HG02642 (cell line): ENCODE results near the gene LACTB.

Experiments
- ATAC-seq: cut with Tn5 transposase; IDR thresholded peaks from one replicate; pipeline ENCODE4 v1.9.1; 2021; ENCODE audit warnings: mild to moderate bottlenecking; ENCODE audit not compliant: unreplicated experiment, poor library complexity

The LACTB gene, protein sequence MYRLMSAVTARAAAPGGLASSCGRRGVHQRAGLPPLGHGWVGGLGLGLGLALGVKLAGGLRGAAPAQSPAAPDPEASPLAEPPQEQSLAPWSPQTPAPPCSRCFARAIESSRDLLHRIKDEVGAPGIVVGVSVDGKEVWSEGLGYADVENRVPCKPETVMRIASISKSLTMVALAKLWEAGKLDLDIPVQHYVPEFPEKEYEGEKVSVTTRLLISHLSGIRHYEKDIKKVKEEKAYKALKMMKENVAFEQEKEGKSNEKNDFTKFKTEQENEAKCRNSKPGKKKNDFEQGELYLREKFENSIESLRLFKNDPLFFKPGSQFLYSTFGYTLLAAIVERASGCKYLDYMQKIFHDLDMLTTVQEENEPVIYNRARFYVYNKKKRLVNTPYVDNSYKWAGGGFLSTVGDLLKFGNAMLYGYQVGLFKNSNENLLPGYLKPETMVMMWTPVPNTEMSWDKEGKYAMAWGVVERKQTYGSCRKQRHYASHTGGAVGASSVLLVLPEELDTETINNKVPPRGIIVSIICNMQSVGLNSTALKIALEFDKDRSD

GRCh38 chr15:63121382-63122001 lies at the start of gene LACTB:
Gene LACTB, plus strand, starts transcription at chr15:63121861. Its CDS starts 11 bp downstream, at chr15:63121872.
- ATAC-seq: peak; percentile 79

DNA sequence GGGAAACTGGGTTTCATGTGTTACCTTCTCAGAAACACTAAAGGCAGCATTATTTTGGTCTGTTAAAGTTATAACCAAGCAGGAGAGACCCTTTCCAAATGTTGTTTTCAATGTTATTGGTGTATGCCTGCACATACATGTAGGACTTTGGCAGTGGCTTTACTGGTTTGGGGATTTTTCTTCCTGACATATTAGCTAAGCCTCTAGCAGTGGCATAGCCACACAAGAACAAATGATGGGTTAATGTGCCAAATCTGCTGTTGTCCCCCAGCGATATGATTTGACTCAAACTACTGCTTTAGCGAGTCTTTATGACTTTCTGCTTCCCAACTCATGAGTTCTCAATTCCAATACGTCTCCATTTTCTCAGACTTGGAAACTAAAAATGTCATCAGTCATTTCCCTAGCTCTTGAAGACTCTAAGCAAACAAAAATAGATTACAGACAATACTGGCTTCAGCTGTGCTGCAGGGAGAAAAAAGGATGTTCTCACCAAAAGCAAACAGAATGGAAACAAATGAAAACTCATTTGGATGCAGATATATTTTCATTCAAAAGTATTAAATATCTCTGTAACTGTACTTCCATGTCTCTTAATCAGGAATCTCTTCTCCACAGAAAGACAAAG lies 49.5 kb upstream of the LACTB start:
- no peak for ATAC-seq

DNA sequence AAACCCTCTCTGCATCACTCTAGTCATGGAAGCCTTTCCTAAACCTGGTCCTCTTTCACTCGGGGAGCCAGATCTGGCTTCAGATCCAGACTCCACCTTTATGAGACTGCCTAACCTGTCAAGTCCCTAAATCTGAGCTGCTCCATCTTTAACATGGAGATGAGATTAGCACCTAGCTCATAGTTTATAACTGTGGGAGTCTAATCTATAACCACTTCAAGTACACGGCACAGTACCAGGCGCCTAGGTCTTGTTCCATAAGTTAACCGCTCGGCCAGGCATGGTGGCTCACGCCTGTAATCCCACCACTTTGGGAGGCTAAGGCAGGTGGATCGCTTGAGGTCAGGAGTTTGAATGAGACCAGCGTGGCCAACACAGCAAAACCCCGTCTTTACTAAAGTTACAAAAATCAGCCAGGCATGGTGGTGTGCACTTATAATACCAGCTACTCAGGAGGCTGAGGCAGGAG lies 48.8 kb upstream of the LACTB start:
- ATAC-seq: no peak

DNA sequence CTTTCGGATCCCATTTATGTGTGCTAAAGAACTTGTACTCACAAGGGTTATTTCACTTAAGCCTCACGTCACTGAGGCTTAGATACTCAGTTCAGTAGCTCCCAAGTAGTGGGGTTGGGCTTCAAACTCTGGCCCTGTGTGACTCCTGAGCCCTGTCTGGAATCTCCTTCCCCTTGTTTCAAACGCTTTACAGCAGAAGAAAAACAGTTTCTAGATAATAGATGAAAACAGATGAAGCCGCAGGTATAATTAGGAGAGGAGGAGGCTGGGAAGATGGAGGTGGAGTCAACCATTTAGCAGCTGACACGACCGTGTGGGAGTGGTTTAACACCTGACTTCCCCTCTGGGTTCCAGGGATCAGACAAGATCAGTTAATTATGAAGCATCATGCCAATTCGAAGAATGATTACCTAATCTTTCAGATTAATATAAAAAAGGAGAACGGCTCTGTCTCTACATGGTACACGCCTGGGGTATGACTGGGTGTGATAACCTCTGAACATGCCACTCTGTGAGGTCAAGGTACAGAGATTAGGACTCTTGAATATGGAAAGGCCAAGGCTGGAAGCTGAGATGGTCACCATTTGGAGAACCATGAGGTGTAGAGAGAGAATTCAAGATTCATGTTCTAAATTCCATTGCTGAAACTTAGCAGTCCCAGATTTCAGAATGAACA lies 48.0 kb upstream of the LACTB start:
- ATAC-seq: no peak

DNA sequence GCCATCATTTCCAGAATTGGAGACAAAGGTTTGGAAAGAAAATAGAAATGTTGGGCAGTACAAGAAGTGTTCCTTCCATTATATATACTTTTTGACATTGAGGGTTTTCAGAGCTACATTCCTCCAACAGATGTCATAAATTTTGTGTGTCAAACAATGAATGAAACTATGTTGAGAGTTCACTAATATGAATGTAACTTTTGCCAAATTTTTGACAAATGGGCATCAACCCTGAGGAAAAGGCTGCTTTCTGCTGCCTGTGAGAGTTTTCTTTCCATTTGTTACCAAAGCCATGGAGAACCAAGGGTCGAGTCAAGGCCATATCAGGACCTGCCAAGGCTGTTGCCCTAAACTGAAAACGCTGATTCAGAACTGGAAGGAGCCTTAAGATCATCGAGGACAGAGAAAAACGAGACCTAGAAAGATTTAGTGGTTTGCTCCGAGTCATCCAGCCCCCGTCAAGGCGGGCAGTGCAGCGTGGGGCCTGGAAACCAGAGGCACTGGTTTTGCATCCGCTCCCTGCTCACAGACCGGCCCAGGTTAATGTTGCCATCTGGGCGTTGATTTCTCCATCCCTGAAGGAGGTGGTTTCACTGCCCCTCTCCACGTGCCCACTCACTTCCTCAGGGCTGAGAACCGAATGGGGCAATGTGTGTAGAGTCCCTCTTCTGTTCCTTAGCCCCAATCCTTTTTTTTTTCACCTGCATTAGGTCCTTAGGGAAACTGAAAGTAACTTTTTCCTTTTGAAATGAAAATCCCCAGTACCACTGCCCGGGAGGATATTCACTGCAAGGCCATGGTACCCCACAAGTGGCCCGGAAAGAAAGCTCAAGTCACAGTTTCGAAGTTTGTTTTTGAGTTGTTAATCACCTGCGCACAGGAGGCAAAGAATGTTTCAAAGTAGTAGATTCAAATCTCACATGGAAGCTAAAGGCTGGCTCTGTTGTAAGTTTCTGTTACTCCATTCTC lies 46.4 kb upstream of the LACTB start:
- no peak for ATAC-seq

DNA sequence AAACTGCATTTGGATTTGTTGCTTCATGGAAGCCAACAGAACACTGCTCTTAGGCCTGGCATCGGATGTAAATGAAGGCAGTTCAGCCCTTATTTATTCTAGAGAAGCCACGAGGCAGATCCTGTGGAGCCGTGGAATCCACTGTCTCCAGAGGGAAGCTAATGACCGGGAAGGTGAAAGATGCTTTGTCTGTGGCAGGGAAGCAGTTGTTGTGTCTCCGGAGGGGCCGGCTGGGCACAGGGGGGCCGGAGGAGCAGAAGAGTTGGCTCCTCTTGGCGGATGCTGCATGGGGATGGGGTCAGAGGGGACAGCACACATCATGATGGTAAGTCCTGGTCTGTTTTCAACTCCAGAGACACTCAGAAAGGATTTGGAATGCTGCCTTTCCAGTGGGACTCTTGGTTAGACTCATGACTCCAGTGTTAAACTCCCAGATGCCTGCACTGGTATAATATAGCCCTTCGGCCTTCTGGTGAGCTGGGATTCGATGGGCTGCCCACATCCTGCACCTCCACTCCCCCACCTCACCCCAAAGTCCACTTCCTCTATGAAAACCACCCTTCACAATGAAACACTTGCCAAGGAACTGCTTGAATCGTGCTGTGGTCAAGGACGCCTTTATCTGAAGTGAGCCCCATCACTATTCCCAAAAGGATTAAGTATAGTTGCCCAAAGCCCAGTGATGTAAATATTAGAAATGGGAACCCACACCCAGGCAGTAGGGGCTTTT lies 45.5 kb upstream of the LACTB start:
- ATAC-seq: no peak

- ATAC-seq: no peak
These were observed 45.0 kb upstream of the LACTB start for GRCh38 chr15:63076714-63077046.

DNA sequence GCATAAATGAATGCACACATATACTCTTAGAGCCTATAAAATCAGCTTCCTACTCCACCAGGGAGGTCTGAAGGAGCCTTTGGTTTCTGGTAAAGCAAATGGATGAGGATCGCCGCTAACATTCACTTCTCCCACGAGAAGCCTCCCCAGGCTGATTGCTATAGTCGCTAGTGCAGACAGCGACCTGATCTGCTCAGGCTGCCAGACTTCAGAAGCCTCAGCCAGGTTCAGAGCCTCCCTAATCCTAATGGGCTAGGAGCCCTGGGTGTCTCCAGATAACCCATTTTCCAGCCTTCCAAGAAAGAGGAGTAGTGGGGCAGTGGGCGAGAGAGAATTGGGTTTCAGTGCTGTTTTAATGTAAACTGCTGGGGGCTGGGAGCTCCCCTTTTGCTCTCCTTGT lies 43.7 kb upstream of the LACTB start:
- ATAC-seq: no peak

DNA sequence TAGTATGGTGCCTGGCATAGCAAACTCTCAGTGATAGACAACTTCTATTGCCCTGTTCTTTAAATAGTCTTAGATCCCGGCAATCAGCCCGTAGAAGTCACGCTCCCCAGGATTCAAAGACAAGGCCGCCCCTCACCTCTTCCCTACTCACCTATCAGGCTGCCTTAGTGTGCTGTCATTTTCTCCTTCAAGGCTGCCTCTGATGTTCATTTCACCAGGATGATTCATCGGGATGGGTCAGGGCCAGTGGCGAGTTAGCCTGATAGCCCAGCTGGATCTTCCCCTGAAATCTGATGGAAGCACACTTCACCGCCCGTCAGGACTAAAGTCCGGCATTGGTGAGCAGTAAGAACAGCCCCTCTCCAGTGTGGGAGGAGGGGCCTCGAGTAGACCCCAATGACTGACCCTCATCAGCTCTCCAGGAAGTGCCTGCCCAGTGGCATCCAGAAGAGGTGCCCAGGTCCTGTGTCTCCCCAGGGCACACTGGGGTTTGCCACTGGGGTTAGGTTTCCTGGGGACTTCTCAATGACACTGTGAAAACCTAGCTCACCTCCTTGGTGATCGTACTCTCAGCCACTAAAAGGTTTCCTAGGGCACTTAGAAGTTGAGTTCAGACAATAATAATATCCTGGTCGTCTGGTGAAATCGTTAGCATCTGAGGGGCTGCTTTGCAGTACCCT lies 41.6 kb upstream of the LACTB start:
- ATAC-seq: no peak

- no peak for ATAC-seq
These were observed 40.9 kb upstream of the LACTB start for GRCh38 chr15:63080634-63081250.

DNA sequence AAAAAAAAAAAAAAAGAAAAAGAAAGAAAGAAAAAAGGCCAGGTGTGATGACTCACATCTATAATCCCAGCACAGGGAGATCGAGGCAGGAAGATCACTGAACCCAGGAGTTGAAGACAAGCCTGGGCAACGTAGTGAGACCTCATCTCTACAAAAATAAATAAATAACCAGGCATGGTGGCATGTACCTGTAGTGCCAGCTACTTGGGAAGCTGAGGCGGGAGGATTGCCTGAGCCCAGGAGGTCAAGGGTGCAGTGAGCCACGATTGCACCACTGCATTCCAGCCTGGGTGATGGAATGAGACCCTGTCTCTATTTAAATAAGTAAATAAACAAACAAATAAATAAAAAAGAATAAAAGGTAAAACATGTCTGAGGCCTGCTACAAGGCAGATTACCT lies 39.3 kb upstream of the LACTB start:
- no peak for ATAC-seq

DNA sequence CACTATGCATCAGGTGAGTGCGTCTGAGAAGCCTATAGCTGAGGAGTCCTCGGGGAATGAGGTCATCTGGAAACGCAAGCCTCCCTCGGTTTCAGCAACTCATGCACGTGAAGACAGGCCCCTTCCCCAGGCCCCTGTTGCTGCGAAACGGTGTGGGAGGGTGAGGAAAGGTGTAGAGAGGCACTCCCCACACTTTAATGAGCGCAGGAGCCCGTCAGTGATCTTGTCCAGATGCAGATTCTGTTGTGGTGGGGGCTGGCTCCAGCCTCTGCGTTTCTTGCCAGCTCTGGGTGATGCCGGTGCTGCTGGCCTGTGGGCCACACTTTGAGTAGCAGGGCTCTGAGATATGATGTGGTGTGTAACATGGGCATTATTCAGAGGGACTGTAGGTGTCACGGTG lies 38.6 kb upstream of the LACTB start:
- no peak for ATAC-seq

DNA sequence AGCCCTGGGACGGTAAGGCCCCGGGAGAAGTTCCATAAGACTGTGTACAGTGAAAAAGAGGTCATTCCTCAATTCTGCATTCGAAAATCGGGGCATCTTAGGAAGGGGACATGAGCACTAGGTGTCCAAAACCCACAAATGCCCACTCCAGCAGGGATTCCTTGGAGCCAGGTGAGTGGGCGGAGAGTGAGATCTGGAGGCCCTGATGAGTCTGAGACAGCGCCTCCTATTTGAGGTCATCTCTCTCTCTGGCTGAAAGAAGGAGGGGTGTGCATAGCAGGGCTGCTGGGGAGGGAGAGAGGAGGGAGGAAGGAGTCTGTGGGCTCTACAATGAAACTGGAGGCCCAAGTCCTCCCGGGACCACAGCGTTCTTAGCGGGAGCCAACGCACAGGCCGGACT lies 38.1 kb upstream of the LACTB start:
- ATAC-seq: no peak

DNA sequence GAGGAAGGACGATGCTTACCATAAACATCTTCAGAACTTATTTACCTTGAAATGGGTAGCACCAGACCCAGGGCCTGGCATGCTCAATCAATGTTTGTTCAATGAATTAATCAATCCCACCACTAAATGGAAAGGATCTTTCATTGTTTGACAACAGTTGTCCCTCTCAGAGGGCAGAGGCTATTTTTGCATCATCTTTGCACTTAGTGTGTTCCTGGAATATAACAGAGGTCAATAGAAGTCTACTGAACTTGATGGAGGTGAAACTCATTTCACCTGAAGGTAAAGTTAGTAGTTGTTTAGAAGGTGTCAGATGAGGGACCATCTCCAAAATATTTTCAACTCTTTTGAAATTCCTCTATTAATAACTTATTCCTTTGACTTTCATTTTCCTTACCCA lies 36.9 kb upstream of the LACTB start:
- no peak for ATAC-seq

GRCh38 chr15:63085289-63085688 lies 36.4 kb upstream of the LACTB start:
- no peak for ATAC-seq

- ATAC-seq: no peak
These were observed 35.4 kb upstream of the LACTB start for GRCh38 chr15:63086271-63086670.

DNA sequence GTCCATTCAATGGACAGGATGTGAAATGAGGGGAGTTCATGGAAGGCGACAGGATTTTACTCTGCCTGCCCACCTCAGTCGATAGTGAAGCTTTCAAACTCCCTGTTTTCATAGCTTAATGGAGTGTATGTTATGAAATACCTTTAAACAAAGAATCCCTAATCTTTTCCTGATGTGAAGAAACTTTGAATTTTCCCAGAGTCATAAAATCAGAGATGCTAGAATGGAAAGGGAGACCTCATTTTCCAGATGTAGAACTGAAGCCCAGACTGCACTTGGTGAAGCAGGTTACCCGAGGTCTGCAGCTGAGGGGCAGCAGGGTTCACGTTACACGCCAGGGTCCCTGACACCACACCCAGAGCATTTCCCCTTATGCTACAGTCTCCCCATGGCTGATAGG lies 34.7 kb upstream of the LACTB start:
- no peak for ATAC-seq
